HG03045 (cell line): Measurements from ENCODE around the gene LCN2.
A peak's percentile ranks its signal among the peaks of the same experiment; 100 is the strongest.

Source experiments
- ATAC-seq: cut with Tn5 transposase; IDR thresholded peaks from one replicate; pipeline ENCODE4 v1.9.1; 2021; ENCODE audit warnings: mild to moderate bottlenecking, moderate library complexity; ENCODE audit not compliant: unreplicated experiment

Gene LCN2

GRCh38 chr9:128146591-128147120 lies 2.6 kb upstream of the LCN2 start:
- no peak for ATAC-seq

GRCh38 chr9:128148509-128149000 lies 698 bp upstream of the LCN2 start:
- ATAC-seq: no peak

GRCh38 chr9:128149951-128150593 lies 819 bp downstream of the LCN2 start:
- ATAC-seq: no peak

- no peak for ATAC-seq
Observed at GRCh38 chr9:128150594-128151308, 1.5 kb downstream of the LCN2 start.

GRCh38 chr9:128151309-128152132 lies 2.3 kb downstream of the LCN2 start:
- no peak for ATAC-seq

GRCh38 chr9:128152133-128153059 lies 3.1 kb downstream of the LCN2 start:
- ATAC-seq: no peak

GRCh38 chr9:128153060-128153946 lies 4.0 kb downstream of the LCN2 start:
- ATAC-seq: no peak

GRCh38 chr9:128153947-128154695 lies 4.9 kb downstream of the LCN2 start:
- ATAC-seq: no peak

- no peak for ATAC-seq
Observed at GRCh38 chr9:128155736-128156500, 6.7 kb downstream of the LCN2 start.

- no peak for ATAC-seq
Observed at GRCh38 chr9:128159522-128159783, 10.2 kb downstream of the LCN2 start.

- ATAC-seq: peak; percentile 70
Observed at GRCh38 chr9:128159784-128160602, 10.7 kb downstream of the LCN2 start, which contains the start of gene BBLN. Gene BBLN (plus strand): TSS chr9:128160265. CDS start chr9:128160408, 143 bp downstream.

GRCh38 chr9:128160603-128160987 lies 11.3 kb downstream of the LCN2 start:
- ATAC-seq: peak; percentile 8

GRCh38 chr9:128161215-128161902 lies 12.1 kb downstream of the LCN2 start:
- ATAC-seq: no peak

- no peak for ATAC-seq
Observed at GRCh38 chr9:128162215-128163026, 13.2 kb downstream of the LCN2 start.

GRCh38 chr9:128163027-128163515 lies 13.8 kb downstream of the LCN2 start:
- no peak for ATAC-seq
